ENCODE measurements around the gene AGL. TPM values are rescaled to one million over a fixed set of nuclear protein-coding genes. Genes with fewer than 3 reads are reported as not detected.

Gene AGL
- total and polyA plus RNA-seq, 2 of the 4 experiments (the other 2 are of a cell fraction) = 2.4 to 7.0 TPM

DNA sequence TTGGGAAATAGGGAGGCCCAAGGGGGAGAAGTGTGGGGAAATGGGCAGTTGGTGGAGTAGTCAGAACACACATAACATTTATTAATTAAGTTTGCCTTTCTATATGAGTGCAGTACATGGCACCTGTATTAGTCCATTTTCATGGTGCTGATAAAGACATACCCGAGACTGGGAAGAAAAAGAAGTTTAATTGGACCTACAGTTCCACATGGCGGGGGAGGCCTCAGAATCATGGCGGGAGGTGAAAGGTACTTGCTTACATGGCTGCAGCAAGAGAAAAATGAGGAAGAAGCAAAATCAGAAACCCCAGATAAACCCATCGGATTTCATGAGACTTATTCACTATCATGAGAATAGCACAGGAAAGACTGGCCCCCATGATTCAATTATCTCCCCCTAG lies 118.1 kb downstream of the AGL start:
- Histone ChIP-seq H3K9ac (ENCODE audit: low read depth, low read length) (no peak overlapping the region), H3K27ac (ENCODE audit: insufficient read depth, low read length) (no peak overlapping the region), H3K23ac (ENCODE audit: low read depth, low read length) (no peak overlapping the region), H3K4me2 (ENCODE audit: low read depth, low read length) (no peak overlapping the region), H3K27me3 (ENCODE audit: control insufficient read depth, insufficient read depth, low read length) (no peaks in the 10 kb centered on the region), H2AFZ (replicated peaks; ENCODE audit: low read length, poor library complexity) (no peak overlapping the region), H2AK5ac (ENCODE audit: low read depth, low read length) (no peak overlapping the region), H4K8ac (ENCODE audit: low read depth in 2 of 2, low read length in 2 of 2) (no peak overlapping the region), H3K9me3 (ENCODE audit: control insufficient read depth, insufficient read depth, low read length) (no peaks in the 10 kb centered on the region), H4K91ac (ENCODE audit: insufficient read depth, low read depth, low read length) (no peak overlapping the region), H2BK15ac (ENCODE audit: low read depth, low read length) (no peak overlapping the region), H2BK5ac (ENCODE audit: low read depth, low read length, poor library complexity, severe bottlenecking) (no peak overlapping the region), H3K14ac (replicated peaks; ENCODE audit: low read depth, low read length) (no peak overlapping the region), H3K36me3 (ENCODE audit: control insufficient read depth, insufficient read depth, low read length) (no peaks in the 10 kb centered on the region), H3K9me1 (ENCODE audit: insufficient read depth, low read length) (peaks cover 6% of the 10 kb centered on the region), H4K5ac (ENCODE audit: low read depth, low read length) (no peak overlapping the region), H3K4ac (ENCODE audit: low read depth, low read length) (no peak overlapping the region), H2AK9ac (replicated peaks; ENCODE audit: low read depth, low read length, poor library complexity) (no peak overlapping the region), H3K4me3 (ENCODE audit: insufficient read depth, low read depth, low read length) (no peak overlapping the region), H2BK20ac (ENCODE audit: low read depth, low read length) (no peak overlapping the region), H3K18ac (ENCODE audit: low read depth, low read length) (no peak overlapping the region), H3K4me1 (ENCODE audit: control insufficient read depth, insufficient read depth, low read length) (peaks cover 4% of the 10 kb centered on the region), H4K20me1 (ENCODE audit: insufficient read depth, low read length) (no peaks in the 10 kb centered on the region), H3K79me1 (ENCODE audit: low read depth in 1 of 2, low read length in 2 of 2) (peaks cover 8 to 17% of the 10 kb centered on the region in 2 experiments; a peak in 3 of 4 replicates), H3K56ac (ENCODE audit: extremely low read depth, insufficient read depth, low read length) (no peak overlapping the region), H2BK120ac (ENCODE audit: low read depth, low read length) (no peak overlapping the region)
- DNase-seq (no peak), ATAC-seq (ENCODE audit: low read depth) (no peak)
- no TSS peak for BruUV-seq (replicated peaks)
- POLR2A ChIA-PET (ENCODE audit: unreplicated experiment) = no interaction called here
- no CpG with 5 or more reads among the region's 4 CpGs for WGBS, 2 experiments (ENCODE audit: extremely low coverage in 2 of 2, insufficient read length in 1 of 2)
- in situ Hi-C loops (cut with MboI; ENCODE audit: low sequenced_read_pairs) (no loop called here), intact Hi-C loops (cut with micrococcal nuclease) (no loop called here), dilution Hi-C loops (cut with HindIII; ENCODE audit: low sequenced_read_pairs, unreplicated experiment) (no loop called here)
- CTCF ChIA-PET = no interaction called here
- TF ChIP-seq RCOR1 (IDR thresholded peaks at IDR 0.05; ENCODE audit: insufficient replicate concordance, low read length) (no peak), RAD21 (IDR thresholded peaks at IDR 0.05; ENCODE audit: low read length) (no peak), POLR2A (IDR thresholded peaks at IDR 0.05; ENCODE audit: low read depth, low read length) (no peak), BHLHE40 (IDR thresholded peaks at IDR 0.05; ENCODE audit: low read depth, low read length) (no peak), FOS (IDR thresholded peaks at IDR 0.05; ENCODE audit: low read depth, low read length) (no peak), MAZ (IDR thresholded peaks at IDR 0.05; ENCODE audit: borderline replicate concordance, low read depth, low read length) (no peak), RFX5 (IDR thresholded peaks at IDR 0.05; ENCODE audit: low read depth, low read length) (no peak)
- TF ChIP-seq, protein P1, sequence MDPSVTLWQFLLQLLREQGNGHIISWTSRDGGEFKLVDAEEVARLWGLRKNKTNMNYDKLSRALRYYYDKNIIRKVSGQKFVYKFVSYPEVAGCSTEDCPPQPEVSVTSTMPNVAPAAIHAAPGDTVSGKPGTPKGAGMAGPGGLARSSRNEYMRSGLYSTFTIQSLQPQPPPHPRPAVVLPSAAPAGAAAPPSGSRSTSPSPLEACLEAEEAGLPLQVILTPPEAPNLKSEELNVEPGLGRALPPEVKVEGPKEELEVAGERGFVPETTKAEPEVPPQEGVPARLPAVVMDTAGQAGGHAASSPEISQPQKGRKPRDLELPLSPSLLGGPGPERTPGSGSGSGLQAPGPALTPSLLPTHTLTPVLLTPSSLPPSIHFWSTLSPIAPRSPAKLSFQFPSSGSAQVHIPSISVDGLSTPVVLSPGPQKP (IDR thresholded peaks at IDR 0.05; ENCODE audit: borderline replicate concordance, low read depth, low read length) = no peak

All from IMR-90 (cell line).